GM23338 (cell line): ENCODE measurements around the gene GABRB3.

Experiments used
- CTCF ChIP-seq, 2 experiments: fragments of 200-600 bp in 1 of 2; sonication (generic) in 1 of 2; conservative IDR thresholded peaks; 2 replicates each; pipeline versions ENCODE4 v1.5.1 to v1.6.1; 2016 to 2017; ENCODE audit warnings: antibody characterized with exemption in 2 of 2, low read depth in 2 of 2, mild to moderate bottlenecking in 2 of 2, moderate library complexity in 1 of 2
- ETS1 ChIP-seq: IDR thresholded peaks from 2 replicates; pipeline ENCODE4 v1.6.1; 2016; ENCODE audit warnings: antibody characterized with exemption
- EZH2 ChIP-seq: fragments of 200-600 bp; sonication (generic); IDR thresholded peaks from one replicate; pipeline ENCODE4 v1.8.0; 2017; ENCODE audit warnings: antibody characterized with exemption, mild to moderate bottlenecking, low read depth; ENCODE audit not compliant: unreplicated experiment
- POLR2AphosphoS5 ChIP-seq: IDR thresholded peaks from 2 replicates; pipeline ENCODE4 v1.6.1; 2016; ENCODE audit warnings: antibody characterized with exemption, low read depth
- REST ChIP-seq: IDR thresholded peaks from one replicate; pipeline ENCODE4 v1.6.1; 2018; ENCODE audit warnings: antibody characterized with exemption; ENCODE audit not compliant: unreplicated experiment

- TF ChIP-seq POLR2AphosphoS5: no peak
- no peak for TF ChIP-seq CTCF (conservative IDR thresholded peaks at IDR 0.05; ENCODE audit: low read depth in 2 of 2)
- no peak for TF ChIP-seq REST
- TF ChIP-seq ETS1: no peak
- no peak for TF ChIP-seq EZH2
These were observed 74.3 kb downstream of the GABRB3 start for GRCh38 chr15:26698555-26698954.
